HEK293T (cell line): ENCODE data around the gene FGD2.

Experiments used
- FOXA1 ChIP-seq: fragments of 450-650 bp; IDR thresholded peaks from 2 replicates; pipeline ENCODE4 v1.6.1; 2016; ENCODE audit warnings: mild to moderate bottlenecking
- HDGF ChIP-seq: fragments of 450-650 bp; IDR thresholded peaks from 2 replicates; pipeline ENCODE4 v1.6.1; 2017; ENCODE audit warnings: antibody characterized with exemption, borderline replicate concordance
- TARDBP ChIP-seq: fragments of 450-650 bp; IDR thresholded peaks from 2 replicates; pipeline ENCODE4 v1.6.1; 2016

DNA sequence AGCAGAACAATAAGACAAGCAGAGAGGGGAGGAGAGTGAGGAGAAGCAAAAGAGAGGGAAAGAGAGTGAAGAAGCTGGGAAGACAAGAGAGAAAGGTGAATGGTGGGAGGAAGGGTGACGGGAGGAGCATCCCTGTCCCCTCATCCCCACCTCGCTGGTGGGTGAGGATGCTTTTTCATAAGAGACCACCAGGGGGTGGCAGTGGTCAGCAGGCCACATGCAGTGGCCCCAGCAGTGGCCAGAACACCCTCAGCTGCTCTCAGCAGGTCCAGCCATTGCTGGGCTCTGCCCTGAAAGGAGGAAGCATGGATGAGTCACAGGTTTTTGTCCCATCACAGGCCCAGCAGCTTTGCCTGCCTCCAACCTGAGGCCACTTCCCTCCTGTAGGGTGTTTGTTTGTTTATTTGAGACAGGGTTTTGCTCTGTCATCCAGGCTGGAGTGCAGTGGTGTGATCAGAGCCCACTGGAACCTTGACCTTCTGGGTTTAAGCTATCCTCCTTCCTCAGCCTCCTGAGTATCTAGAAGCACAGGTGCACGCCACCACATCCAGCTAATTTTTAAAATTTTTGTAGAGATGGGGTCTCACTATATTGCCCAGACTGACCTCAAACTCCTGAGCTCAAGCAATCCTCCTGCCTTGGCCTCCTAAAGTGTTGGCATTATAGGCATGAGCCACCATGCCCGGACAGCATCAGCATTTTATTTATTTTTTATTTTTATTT, 24.0 kb downstream of the FGD2 start:
- TF ChIP-seq FOXA1 (no peak), HDGF (no peak), TARDBP (no peak)
